Breast epithelium (tissue), 3 donors: ENCODE measurements around the gene ABHD2.

Source experiments
- POLR2A ChIP-seq: fragments of 450-650 bp; IDR thresholded peaks from one replicate; pipeline ENCODE4 v1.6.1; 2016; ENCODE audit warnings: antibody characterized with exemption, mild to moderate bottlenecking, moderate library complexity
- POLR2AphosphoS5 ChIP-seq, 3 donors: sonication (generic); formaldehyde crosslinking; IDR thresholded peaks; one replicate each; pipeline ENCODE4 v1.6.1; 2017; ENCODE audit warnings: antibody characterized with exemption in 3 of 3
- TF ChIP-seq, protein P1 (sequence below), 3 donors: fragments of 450-650 bp; IDR thresholded peaks; one replicate each; pipeline ENCODE4 v1.5.1; 2016 to 2017; ENCODE audit warnings: antibody characterized with exemption in 3 of 3, mild to moderate bottlenecking in 3 of 3, moderate library complexity in 3 of 3

GRCh38 chr15:89109238-89109637 lies 21.0 kb downstream of the ABHD2 start:
- TF ChIP-seq, protein P1, sequence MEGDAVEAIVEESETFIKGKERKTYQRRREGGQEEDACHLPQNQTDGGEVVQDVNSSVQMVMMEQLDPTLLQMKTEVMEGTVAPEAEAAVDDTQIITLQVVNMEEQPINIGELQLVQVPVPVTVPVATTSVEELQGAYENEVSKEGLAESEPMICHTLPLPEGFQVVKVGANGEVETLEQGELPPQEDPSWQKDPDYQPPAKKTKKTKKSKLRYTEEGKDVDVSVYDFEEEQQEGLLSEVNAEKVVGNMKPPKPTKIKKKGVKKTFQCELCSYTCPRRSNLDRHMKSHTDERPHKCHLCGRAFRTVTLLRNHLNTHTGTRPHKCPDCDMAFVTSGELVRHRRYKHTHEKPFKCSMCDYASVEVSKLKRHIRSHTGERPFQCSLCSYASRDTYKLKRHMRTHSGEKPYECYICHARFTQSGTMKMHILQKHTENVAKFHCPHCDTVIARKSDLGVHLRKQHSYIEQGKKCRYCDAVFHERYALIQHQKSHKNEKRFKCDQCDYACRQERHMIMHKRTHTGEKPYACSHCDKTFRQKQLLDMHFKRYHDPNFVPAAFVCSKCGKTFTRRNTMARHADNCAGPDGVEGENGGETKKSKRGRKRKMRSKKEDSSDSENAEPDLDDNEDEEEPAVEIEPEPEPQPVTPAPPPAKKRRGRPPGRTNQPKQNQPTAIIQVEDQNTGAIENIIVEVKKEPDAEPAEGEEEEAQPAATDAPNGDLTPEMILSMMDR (IDR thresholded peaks at IDR 0.05): no peak
- no peak for TF ChIP-seq POLR2A
- no peak for TF ChIP-seq POLR2AphosphoS5 (IDR thresholded peaks at IDR 0.05)
